ENCODE measurements around the gene PRKAR1A. TPM values are rescaled to one million over a fixed set of nuclear protein-coding genes. Genes with fewer than 3 reads are reported as not detected.

Gene PRKAR1A
- total and polyA plus RNA-seq, 10 donors = 36.2 to 392 (median 313) TPM

DNA sequence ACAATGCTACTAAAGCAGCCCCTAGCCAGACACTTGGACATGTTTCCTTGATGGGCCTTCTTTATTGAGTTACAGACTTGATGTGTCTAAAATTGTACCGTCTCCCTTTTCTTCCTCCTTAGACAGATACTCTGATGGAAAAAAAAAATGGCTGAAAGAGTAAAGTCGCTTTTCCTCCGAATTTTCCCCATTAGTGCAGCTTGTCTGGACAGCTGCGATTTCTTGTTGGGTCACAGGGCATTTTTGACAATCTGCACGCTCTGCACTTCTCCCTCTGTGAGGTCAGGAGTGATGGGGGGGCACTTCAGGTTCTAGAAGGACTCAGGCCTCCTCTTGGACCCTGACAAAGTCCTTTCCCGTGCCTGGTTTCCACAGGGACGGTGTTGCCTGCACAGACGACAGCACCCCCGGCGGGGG lies 968 bp upstream of the PRKAR1A start:
- Histone ChIP-seq H3K36me3 (peaks cover 0 to 16% (median 11%) of the 10 kb centered on the region in 6 donors), H3K27ac (peak overlapping the region; percentile 97 to 100 (median 98)), H3K27me3 (replicated peaks in 1 of 7) (no peaks in the 10 kb centered on the region), H3K4me3 (peak overlapping the region; percentile 72 to 92 (median 87)), H3K4me1 (peaks cover 31 to 69% (median 53%) of the 10 kb centered on the region in 6 donors), H3K9me3 (no peaks in the 10 kb centered on the region)
- DNase-seq = no peak
- WGBS, 5 donors = 12 to 22% (median 14%) methylated on average over 7 to 10 of the region's 10 CpGs
- intact Hi-C loops (cut with DNase I; ENCODE audit: low total_unique reads) = no loop called here
- TF ChIP-seq POLR2AphosphoS5 (IDR thresholded peaks at IDR 0.05) (no peak), POLR2A (IDR thresholded peaks at IDR 0.05) (no peak)
- TF ChIP-seq, protein P1, sequence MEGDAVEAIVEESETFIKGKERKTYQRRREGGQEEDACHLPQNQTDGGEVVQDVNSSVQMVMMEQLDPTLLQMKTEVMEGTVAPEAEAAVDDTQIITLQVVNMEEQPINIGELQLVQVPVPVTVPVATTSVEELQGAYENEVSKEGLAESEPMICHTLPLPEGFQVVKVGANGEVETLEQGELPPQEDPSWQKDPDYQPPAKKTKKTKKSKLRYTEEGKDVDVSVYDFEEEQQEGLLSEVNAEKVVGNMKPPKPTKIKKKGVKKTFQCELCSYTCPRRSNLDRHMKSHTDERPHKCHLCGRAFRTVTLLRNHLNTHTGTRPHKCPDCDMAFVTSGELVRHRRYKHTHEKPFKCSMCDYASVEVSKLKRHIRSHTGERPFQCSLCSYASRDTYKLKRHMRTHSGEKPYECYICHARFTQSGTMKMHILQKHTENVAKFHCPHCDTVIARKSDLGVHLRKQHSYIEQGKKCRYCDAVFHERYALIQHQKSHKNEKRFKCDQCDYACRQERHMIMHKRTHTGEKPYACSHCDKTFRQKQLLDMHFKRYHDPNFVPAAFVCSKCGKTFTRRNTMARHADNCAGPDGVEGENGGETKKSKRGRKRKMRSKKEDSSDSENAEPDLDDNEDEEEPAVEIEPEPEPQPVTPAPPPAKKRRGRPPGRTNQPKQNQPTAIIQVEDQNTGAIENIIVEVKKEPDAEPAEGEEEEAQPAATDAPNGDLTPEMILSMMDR (IDR thresholded peaks at IDR 0.05 in 8 of 11, conservative IDR thresholded peaks at IDR 0.05 in 3 of 11) = peak in 1 of 11 experiments; percentile 12

GRCh38 chr17:68511671-68512246 lies 471 bp upstream of the PRKAR1A start:
- peaks cover 0 to 21% (median 16%) of the 10 kb centered on the region in 6 donors for H3K36me3 ChIP-seq
- WGBS, 5 donors = 0 to 1% (median 0%) methylated on average over 41 to 49 of the region's 49 CpGs
- peaks cover 31 to 74% (median 56%) of the 10 kb centered on the region in 6 donors for H3K4me1 ChIP-seq
- peak overlapping the region; percentile 97 to 100 (median 98) for H3K27ac ChIP-seq
- no peaks in the 10 kb centered on the region for H3K27me3 ChIP-seq (replicated peaks in 1 of 7)
- intact Hi-C loops (cut with DNase I; ENCODE audit: low total_unique reads) = no loop called here
- peak overlapping the region; percentile 72 to 92 (median 87) for H3K4me3 ChIP-seq
- no peaks in the 10 kb centered on the region for H3K9me3 ChIP-seq
- TF ChIP-seq POLR2AphosphoS5 (IDR thresholded peaks at IDR 0.05) (no peak), POLR2A (IDR thresholded peaks at IDR 0.05) (peak in 1 of 3 donors; percentile 44)
- TF ChIP-seq, protein P1 (IDR thresholded peaks at IDR 0.05 in 8 of 11, conservative IDR thresholded peaks at IDR 0.05 in 3 of 11) = peak in 2 of 11 experiments; percentile 5 to 28
- DNase-seq = peak; percentile 95

- intact Hi-C loops (cut with DNase I; ENCODE audit: low total_unique reads) = no loop called here
Measured at GRCh38 chr17:68512960-68513474, 787 bp downstream of the PRKAR1A start.

More at GRCh38 chr17:68512960-68513474, 787 bp downstream of the PRKAR1A start:
- WGBS, 5 donors = 1% methylated on average over 20 of the region's 20 CpGs
- Histone ChIP-seq H3K27me3 (replicated peaks in 1 of 7) (no peaks in the 10 kb centered on the region), H3K4me1 (peaks cover 31 to 85% (median 59%) of the 10 kb centered on the region in 6 donors), H3K4me3 (peak overlapping the region; percentile 72 to 92 (median 87)), H3K27ac (peak overlapping the region; percentile 97 to 100 (median 98)), H3K9me3 (no peaks in the 10 kb centered on the region), H3K36me3 (peaks cover 0 to 33% (median 29%) of the 10 kb centered on the region in 6 donors)
- no peak for DNase-seq
- TF ChIP-seq POLR2AphosphoS5 (IDR thresholded peaks at IDR 0.05) = no peak
- TF ChIP-seq, protein P1 (IDR thresholded peaks at IDR 0.05 in 8 of 11, conservative IDR thresholded peaks at IDR 0.05 in 3 of 11) = no peak
- TF ChIP-seq POLR2A (IDR thresholded peaks at IDR 0.05) = no peak
